ENCODE results near the gene C11orf54. TPM values are rescaled to one million over a fixed set of nuclear protein-coding genes. Genes with fewer than 3 reads are reported as not detected.

C11orf54 gene
- total and polyA plus RNA-seq, 2 donors (not counting 3 experiments of a cell fraction or from before 2014, with no cell fraction given) = 4.2 to 18.7 TPM

DNA sequence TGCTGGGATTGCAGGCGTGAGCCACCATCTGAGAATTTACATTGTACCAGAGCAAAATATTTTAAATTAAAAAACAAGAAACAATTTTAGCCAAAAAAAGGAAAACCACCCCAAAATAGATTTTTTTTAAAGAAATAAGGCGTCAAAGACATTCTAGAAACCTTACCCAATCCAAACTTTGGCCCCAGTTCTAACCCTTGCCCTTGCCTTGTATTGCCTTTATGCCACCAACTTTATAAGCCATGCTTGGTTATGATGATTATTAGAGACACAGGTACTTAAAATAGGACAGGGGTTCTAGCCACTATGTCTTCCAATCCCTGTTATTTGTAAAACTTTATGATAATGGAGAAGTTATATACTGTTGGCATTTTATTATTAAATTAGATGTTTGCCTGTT lies 11.8 kb downstream of the C11orf54 start:
- Histone ChIP-seq H4K20me1 (replicated peaks; ENCODE audit: control insufficient read depth, extremely low read depth, insufficient read depth, low read length) (no peaks in the 10 kb centered on the region), H2AFZ (ENCODE audit: low read depth, low read length) (no peak overlapping the region), H3K9ac (replicated peaks; ENCODE audit: extremely low read depth, insufficient read depth, low read length) (no peak overlapping the region), H3K4me3 (replicated peaks in 1 of 3; ENCODE audit: insufficient read depth in 1 of 3, low read depth in 1 of 3, low read length in 3 of 3) (no peak overlapping the region), H3K4me1 (ENCODE audit: control insufficient read depth, extremely low read depth, insufficient read depth, low read length) (no peaks in the 10 kb centered on the region), H3K9me3 (replicated peaks; ENCODE audit: control insufficient read depth, insufficient read depth, low read length) (no peaks in the 10 kb centered on the region), H3K36me3 (ENCODE audit: control insufficient read depth in 2 of 2, extremely low read depth in 1 of 2, insufficient read depth in 2 of 2, low read length in 2 of 2) (peaks cover 0 to 4% of the 10 kb centered on the region in 2 experiments), H3K4me2 (ENCODE audit: insufficient read depth, low read length) (no peak overlapping the region), H3K9me1 (replicated peaks; ENCODE audit: control insufficient read depth, extremely low read depth, insufficient read depth, low read length) (no peaks in the 10 kb centered on the region), H3K27me3 (ENCODE audit: control insufficient read depth in 2 of 2, insufficient read depth in 2 of 2, low read length in 2 of 2) (no peaks in the 10 kb centered on the region), H3K79me2 (ENCODE audit: control insufficient read depth, insufficient read depth, low read length) (no peaks in the 10 kb centered on the region), H3K27ac (ENCODE audit: insufficient read depth, low read depth, low read length) (no peak overlapping the region)
- FAIRE-seq (no peak), DNase-seq (ENCODE audit: low read depth, low spot score) (no peak)
- BruUV-seq (replicated peaks) = no TSS peak
- ChIA-PET POLR2A (no interaction called here), CTCF (no interaction called here)
- intact Hi-C loops (cut with micrococcal nuclease) (no loop called here), dilution Hi-C loops (cut with MboI; ENCODE audit: extremely low pct_ligation_motif_present, low sequenced_read_pairs) (no loop called here)
- TF ChIP-seq FOS (IDR thresholded peaks at IDR 0.05; ENCODE audit: borderline replicate concordance, insufficient read depth, low read length) (no peak), POLR2AphosphoS5 (IDR thresholded peaks at IDR 0.05; ENCODE audit: insufficient read depth, low read depth, low read length) (no peak), GATA2 (IDR thresholded peaks at IDR 0.05; ENCODE audit: insufficient read depth, insufficient read length, low read depth, low read length) (no peak), JUN (IDR thresholded peaks at IDR 0.05; ENCODE audit: borderline replicate concordance, insufficient read depth, insufficient read length, low read depth) (no peak), MYC (IDR thresholded peaks at IDR 0.05; ENCODE audit: low read depth, low read length) (no peak)
- TF ChIP-seq, protein P1, sequence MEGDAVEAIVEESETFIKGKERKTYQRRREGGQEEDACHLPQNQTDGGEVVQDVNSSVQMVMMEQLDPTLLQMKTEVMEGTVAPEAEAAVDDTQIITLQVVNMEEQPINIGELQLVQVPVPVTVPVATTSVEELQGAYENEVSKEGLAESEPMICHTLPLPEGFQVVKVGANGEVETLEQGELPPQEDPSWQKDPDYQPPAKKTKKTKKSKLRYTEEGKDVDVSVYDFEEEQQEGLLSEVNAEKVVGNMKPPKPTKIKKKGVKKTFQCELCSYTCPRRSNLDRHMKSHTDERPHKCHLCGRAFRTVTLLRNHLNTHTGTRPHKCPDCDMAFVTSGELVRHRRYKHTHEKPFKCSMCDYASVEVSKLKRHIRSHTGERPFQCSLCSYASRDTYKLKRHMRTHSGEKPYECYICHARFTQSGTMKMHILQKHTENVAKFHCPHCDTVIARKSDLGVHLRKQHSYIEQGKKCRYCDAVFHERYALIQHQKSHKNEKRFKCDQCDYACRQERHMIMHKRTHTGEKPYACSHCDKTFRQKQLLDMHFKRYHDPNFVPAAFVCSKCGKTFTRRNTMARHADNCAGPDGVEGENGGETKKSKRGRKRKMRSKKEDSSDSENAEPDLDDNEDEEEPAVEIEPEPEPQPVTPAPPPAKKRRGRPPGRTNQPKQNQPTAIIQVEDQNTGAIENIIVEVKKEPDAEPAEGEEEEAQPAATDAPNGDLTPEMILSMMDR (IDR thresholded peaks at IDR 0.05; ENCODE audit: extremely low read depth in 1 of 2, insufficient read depth in 1 of 2, low read depth in 1 of 2, low read length in 2 of 2) = no peak

DNA sequence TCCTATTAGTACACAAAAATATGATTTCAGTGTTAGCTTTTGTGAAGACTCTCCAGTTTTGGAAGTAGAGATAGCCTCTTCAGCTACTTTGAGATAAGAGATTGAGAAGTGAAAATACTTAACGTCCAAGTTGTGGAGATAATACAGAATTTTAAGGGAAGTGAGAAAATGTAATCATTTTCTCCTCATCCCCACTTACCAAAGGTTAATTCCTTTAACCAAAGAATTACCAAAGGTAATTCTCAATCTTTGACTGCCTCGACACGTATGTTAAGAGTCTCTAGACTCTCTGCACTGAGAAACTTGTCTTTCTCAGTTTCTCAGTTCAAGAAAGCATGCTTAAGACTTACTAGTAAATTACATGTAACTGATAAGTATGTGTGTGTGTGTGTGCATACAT lies 15.3 kb downstream of the C11orf54 start:
- H3K4me3 ChIP-seq (replicated peaks in 1 of 3; ENCODE audit: insufficient read depth in 1 of 3, low read depth in 1 of 3, low read length in 3 of 3) = no peak overlapping the region
- intact Hi-C loops (cut with micrococcal nuclease) (no loop called here), dilution Hi-C loops (cut with MboI; ENCODE audit: extremely low pct_ligation_motif_present, low sequenced_read_pairs) (no loop called here)
- peaks cover 0 to 7% of the 10 kb centered on the region in 2 experiments for H3K36me3 ChIP-seq (ENCODE audit: control insufficient read depth in 2 of 2, extremely low read depth in 1 of 2, insufficient read depth in 2 of 2, low read length in 2 of 2)
- H3K9ac ChIP-seq (replicated peaks; ENCODE audit: extremely low read depth, insufficient read depth, low read length) = no peak overlapping the region
- TF ChIP-seq MYC (IDR thresholded peaks at IDR 0.05; ENCODE audit: low read depth, low read length) (no peak), GATA2 (IDR thresholded peaks at IDR 0.05; ENCODE audit: insufficient read depth, insufficient read length, low read depth, low read length) (no peak)
- H3K4me1 ChIP-seq (ENCODE audit: control insufficient read depth, extremely low read depth, insufficient read depth, low read length) = no peaks in the 10 kb centered on the region
- no peaks in the 10 kb centered on the region for H3K9me1 ChIP-seq (replicated peaks; ENCODE audit: control insufficient read depth, extremely low read depth, insufficient read depth, low read length)
- H3K4me2 ChIP-seq (ENCODE audit: insufficient read depth, low read length) = no peak overlapping the region
- no peaks in the 10 kb centered on the region for H3K9me3 ChIP-seq (replicated peaks; ENCODE audit: control insufficient read depth, insufficient read depth, low read length)
- no peak overlapping the region for H2AFZ ChIP-seq (ENCODE audit: low read depth, low read length)
- FAIRE-seq (no peak), DNase-seq (ENCODE audit: low read depth, low spot score) (no peak)
- H3K79me2 ChIP-seq (ENCODE audit: control insufficient read depth, insufficient read depth, low read length) = no peaks in the 10 kb centered on the region
- ChIA-PET CTCF (no interaction called here), POLR2A (interaction anchor here (0.7 kb wide), 1 partner anchor 9 kb away, joined by 8 read pairs; no protein-coding TSS in a partner anchor)
- BruUV-seq (replicated peaks) = no TSS peak
- H3K27me3 ChIP-seq (ENCODE audit: control insufficient read depth in 2 of 2, insufficient read depth in 2 of 2, low read length in 2 of 2) = no peaks in the 10 kb centered on the region
- no peak overlapping the region for H3K27ac ChIP-seq (ENCODE audit: insufficient read depth, low read depth, low read length)
- no peaks in the 10 kb centered on the region for H4K20me1 ChIP-seq (replicated peaks; ENCODE audit: control insufficient read depth, extremely low read depth, insufficient read depth, low read length)
